ENCODE data around the gene HRH2.

- TF ChIP-seq CTCF (IDR thresholded peaks at IDR 0.05) (no peak), EP300 (IDR thresholded peaks at IDR 0.05) (no peak), POLR2A (IDR thresholded peaks at IDR 0.05) (no peak), POLR2AphosphoS5 (IDR thresholded peaks at IDR 0.05) (no peak)
These were observed 56.7 kb downstream of the HRH2 start for GRCh38 chr5:175714479-175715085.

Measured in stomach (tissue), 4 donors.